AG04449 (cell line): ENCODE measurements around the gene GAPDHS.

ENCODE experiments used
- CTCF ChIA-PET: fragments of 350-600 bp; formaldehyde crosslinking; extraction: SDS; loops from one replicate; lab custom pipeline; 2021; ENCODE audit warnings: antibody characterized with exemption; lab: Yijun Ruan, JAX
- POLR2A ChIA-PET: fragments of 400-600, 350-600 bp; formaldehyde crosslinking; extraction: SDS; loops from one replicate; lab custom pipeline; 2020; ENCODE audit warnings: antibody characterized with exemption, inconsistent platforms; lab: Yijun Ruan, JAX
- DNase-seq: peaks from one replicate; pipeline ENCODE4 v3.0.0-alpha.2; 2010; ENCODE audit warnings: low read depth, low spot score
- H3K4me3 ChIP-seq: 2 replicates; pipeline ENCODE4 v1.5.1; 2011; ENCODE audit warnings: low read depth, mild to moderate bottlenecking, control low read depth, low read length
- CTCF ChIP-seq: IDR thresholded peaks from one replicate; pipeline ENCODE4 v1.5.1; 2011; ENCODE audit warnings: mild to moderate bottlenecking, moderate library complexity, low read length, control low read depth, inconsistent platforms; ENCODE audit not compliant: insufficient read depth; ENCODE audit errors: missing control alignments

GAPDHS gene

GRCh38 chr19:35543280-35544109 is 10.2 kb downstream of the GAPDHS start:
- H3K4me3 ChIP-seq: peak overlapping the region; percentile 1
- POLR2A ChIA-PET: no interaction called here
- DNase-seq: no peak
- CTCF ChIA-PET: interaction anchor here (1.0 to 2.7 kb wide), 4 partner anchors 13 to 149 kb away, joined by 3 to 9 read pairs (median 4); no protein-coding TSS in a partner anchor
- TF ChIP-seq CTCF: no peak

DNA sequence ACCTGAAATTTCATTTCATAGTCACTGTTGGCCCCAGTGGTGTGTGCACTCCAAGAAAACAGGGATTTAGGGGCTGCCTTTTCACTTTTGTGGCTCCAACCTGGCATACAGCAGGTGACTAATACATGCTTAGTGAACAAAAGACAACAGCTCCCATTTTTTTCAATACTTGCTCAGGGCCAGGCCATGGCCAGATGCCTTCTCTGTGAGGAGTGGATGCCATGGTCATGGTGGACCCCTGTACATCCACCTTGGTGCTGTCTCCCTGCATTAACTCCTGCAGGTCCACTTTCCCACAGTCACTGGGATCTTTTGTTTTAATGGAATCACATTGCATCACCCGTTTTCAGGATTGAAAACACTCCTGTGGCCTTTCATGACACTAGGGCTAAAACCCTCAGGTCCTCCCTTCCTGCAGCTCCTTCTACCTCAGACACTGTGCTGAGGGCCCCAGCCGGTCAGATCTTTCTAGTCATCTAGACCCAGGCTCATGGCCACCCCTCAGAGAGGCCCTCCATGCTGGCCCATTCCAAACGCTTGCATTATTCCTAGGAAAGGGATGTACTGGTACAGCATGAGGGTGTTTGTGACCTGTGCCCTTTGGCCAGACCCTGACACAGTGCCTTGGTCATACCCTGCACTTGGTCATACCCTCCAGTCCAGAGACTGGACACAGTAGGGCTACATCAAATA is 11.0 kb downstream of the GAPDHS start:
- DNase-seq: no peak
- CTCF ChIA-PET: interaction anchor here (1.0 to 2.7 kb wide), 4 partner anchors 12 to 148 kb away, joined by 3 to 9 read pairs (median 4); no protein-coding TSS in a partner anchor
- no peak for TF ChIP-seq CTCF
- H3K4me3 ChIP-seq: peak overlapping the region; percentile 89
- POLR2A ChIA-PET: no interaction called here

DNA sequence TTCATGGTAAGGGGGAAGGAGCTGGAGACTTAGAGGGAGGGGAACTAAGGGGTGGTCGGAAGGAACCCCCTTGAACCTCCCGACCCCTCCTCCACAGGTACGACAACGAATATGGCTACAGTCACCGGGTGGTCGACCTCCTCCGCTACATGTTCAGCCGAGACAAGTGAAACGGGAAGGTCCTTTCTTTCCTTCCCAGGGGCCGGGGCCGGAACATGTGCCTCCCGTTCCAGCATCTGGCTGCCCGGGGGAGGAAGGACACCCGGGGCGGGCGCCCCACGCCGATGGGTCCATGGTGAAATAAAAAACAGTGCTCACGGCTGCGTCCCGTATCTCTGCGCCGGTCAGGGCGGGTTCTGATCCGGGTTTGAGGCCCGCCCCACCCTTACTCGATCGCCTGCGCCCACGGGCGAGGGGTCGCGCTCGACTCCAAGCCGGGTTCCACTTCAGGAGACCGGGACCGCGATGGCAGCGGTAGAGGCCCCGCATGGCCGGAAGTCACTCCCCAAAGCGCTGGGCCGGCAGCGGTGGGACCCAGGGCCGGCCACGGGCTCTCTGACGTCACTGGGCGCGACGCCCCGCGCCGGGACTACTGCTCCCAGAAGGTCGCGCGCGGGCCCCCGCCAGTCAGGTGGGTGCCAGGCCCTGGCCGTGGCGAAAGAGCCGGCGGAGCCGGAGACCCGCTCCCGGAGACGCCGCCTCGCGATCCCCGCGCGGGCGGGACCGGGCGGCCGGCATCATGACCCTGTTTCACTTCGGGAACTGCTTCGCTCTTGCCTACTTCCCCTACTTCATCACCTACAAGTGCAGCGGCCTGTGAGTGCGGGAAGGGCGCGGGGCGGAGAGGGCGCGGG is 12.0 kb downstream of the GAPDHS start, which contains the start of gene TMEM147:
Gene TMEM147, plus strand, starts transcription at position 626 of the 854 bp plus-strand sequence. Its CDS starts 114 bp downstream, at position 740.
- no peak for DNase-seq
- ChIA-PET CTCF (interaction anchor here (1.3 to 2.7 kb wide), 3 partner anchors 11 to 148 kb away, joined by 3 to 9 read pairs (median 4); no protein-coding TSS in a partner anchor), POLR2A (no interaction called here)
- H3K4me3 ChIP-seq: peak within 1 kb of the TSS; percentile 89
- TF ChIP-seq CTCF: no peak

- POLR2A ChIA-PET: no interaction called here
- CTCF ChIA-PET: interaction anchor here (4.4 kb wide), 1 partner anchor 12 kb away, joined by 44 read pairs; no protein-coding TSS in a partner anchor
- TF ChIP-seq CTCF: no peak
- DNase-seq: no peak
- H3K4me3 ChIP-seq: peak overlapping the region; percentile 89
These were observed 12.7 kb downstream of the GAPDHS start for GRCh38 chr19:35545855-35546381.

DNA sequence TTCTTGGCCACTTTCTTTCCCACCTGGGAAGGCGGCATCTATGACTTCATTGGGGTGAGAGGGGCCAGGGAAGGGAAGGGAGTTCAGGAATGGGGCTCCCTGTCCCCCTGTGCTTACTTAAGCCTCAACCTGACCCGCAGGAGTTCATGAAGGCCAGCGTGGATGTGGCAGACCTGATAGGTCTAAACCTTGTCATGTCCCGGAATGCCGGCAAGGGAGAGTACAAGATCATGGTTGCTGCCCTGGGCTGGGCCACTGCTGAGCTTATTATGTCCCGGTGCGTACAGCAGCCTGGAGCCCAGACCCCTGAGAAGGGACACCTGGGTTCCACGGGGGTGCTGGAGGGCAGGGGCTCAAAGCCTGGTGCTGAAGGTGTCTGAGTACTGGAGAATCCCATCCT is 13.3 kb downstream of the GAPDHS start:
- TF ChIP-seq CTCF: no peak
- CTCF ChIA-PET: interaction anchor here (3.4 to 4.4 kb wide), 2 partner anchors 12 to 37 kb away, joined by 28 to 44 read pairs; no protein-coding TSS in a partner anchor
- H3K4me3 ChIP-seq: peak overlapping the region; percentile 89
- DNase-seq: no peak
- POLR2A ChIA-PET: no interaction called here
